ENCODE data around the gene PRKCQ. TPM values are rescaled to one million over a fixed set of nuclear protein-coding genes. Genes with fewer than 3 reads are reported as not detected.

Gene PRKCQ
- total and polyA plus RNA-seq, 4 donors = 0.13 to 3.3 (median 0.45) TPM

- no peak for TF ChIP-seq MAX (IDR thresholded peaks at IDR 0.05)
- no peak for TF ChIP-seq CTCF (IDR thresholded peaks at IDR 0.05; ENCODE audit: low read depth, low read length, missing input control)
- TF ChIP-seq EGR1 (IDR thresholded peaks at IDR 0.05; ENCODE audit: low read depth in 2 of 2) = no peak
- TF ChIP-seq REST (IDR thresholded peaks at IDR 0.05) = no peak
- DNase-seq (ENCODE audit: low spot score) = no peak
- Histone ChIP-seq H3K36me3 (ENCODE audit: control insufficient read depth in 4 of 4, insufficient read depth in 3 of 4, low read depth in 1 of 4, low read length in 3 of 4) (no peaks in the 10 kb centered on the region), H3K27me3 (ENCODE audit: control insufficient read depth in 4 of 4, insufficient read depth in 4 of 4, low read length in 3 of 4) (no peaks in the 10 kb centered on the region), H3K27ac (ENCODE audit: low read depth in 1 of 2, low read length in 2 of 2) (no peak overlapping the region), H3K9me3 (ENCODE audit: control insufficient read depth in 4 of 4, low read length in 3 of 4) (peaks cover 0 to 3% (median under 1%) of the 10 kb centered on the region in 4 donors), H3K4me1 (ENCODE audit: control insufficient read depth in 4 of 4, insufficient read depth in 4 of 4, low read length in 3 of 4) (no peaks in the 10 kb centered on the region), H3K9ac (ENCODE audit: low read depth in 1 of 2, low read length in 2 of 2) (no peak overlapping the region), H3K4me3 (ENCODE audit: low read depth in 1 of 3, low read length in 3 of 3) (no peak overlapping the region)
- WGBS = 91% methylated on average over 1 of the region's 1 CpG
Observed at GRCh38 chr10:6379015-6379776, 200.9 kb downstream of the PRKCQ start.

Measured in liver (tissue), 9 donors.